WTC11 (cell line): ENCODE results near the gene PINK1. TPM values are rescaled to one million over a fixed set of nuclear protein-coding genes. Genes with fewer than 3 reads are reported as not detected.

Experiments used
- ATAC-seq: fragments of 200-7000 bp; cut with Tn5 transposase; 2 replicates; pipeline ENCODE4 v1.10.0; 2021; ENCODE audit warnings: mild to moderate bottlenecking, moderate library complexity
- CTCF ChIA-PET: fragments of 300-600 bp; sonication (Branson Sonifier 250); formaldehyde crosslinking; loops from one replicate; lab custom pipeline; 2021; ENCODE audit warnings: antibody characterized with exemption; lab: Charles Lee
- POLR2A ChIA-PET: fragments of 350-600 bp; sonication (Branson Sonifier 250); formaldehyde crosslinking; loops from one replicate; lab custom pipeline; 2021; ENCODE audit warnings: antibody characterized with exemption; lab: Charles Lee
- DNase-seq: peaks from one replicate; pipeline ENCODE4 v3.0.0; 2021; ENCODE audit warnings: low spot score
- H3K27ac Mint-ChIP-seq: 2 replicates; pipeline ENCODE4 v1.8.0; 2021; ENCODE audit warnings: mixed read lengths
- H3K27me3 Mint-ChIP-seq: 2 replicates; pipeline ENCODE4 v1.8.0; 2021; ENCODE audit warnings: low read depth, mild to moderate bottlenecking, moderate library complexity, mixed read lengths
- H3K36me3 Mint-ChIP-seq: 2 replicates; pipeline ENCODE4 v1.8.0; 2021; ENCODE audit warnings: mixed read lengths
- H3K4me1 Mint-ChIP-seq: 2 replicates; pipeline ENCODE4 v1.8.0; 2022; ENCODE audit warnings: mixed read lengths
- H3K4me3 Mint-ChIP-seq: 2 replicates; pipeline ENCODE4 v1.8.0; 2021; ENCODE audit warnings: mild to moderate bottlenecking, moderate library complexity, mixed read lengths
- H3K9me3 Mint-ChIP-seq: 2 replicates; pipeline ENCODE4 v1.8.0; 2021; ENCODE audit warnings: mixed read lengths
- AR ChIP-seq: fragments of 250-450 bp; sonication (Bioruptor Pico); IDR thresholded peaks from 2 replicates; pipeline ENCODE4 v1.9.0; 2021; ENCODE audit warnings: mild to moderate bottlenecking
- E2F1 ChIP-seq: sonication (generic); formaldehyde crosslinking; IDR thresholded peaks from 2 replicates; pipeline ENCODE4 v1.8.0; 2022; ENCODE audit warnings: mild to moderate bottlenecking, missing genetic modification reagents
- GTF2I ChIP-seq: fragments of 250-450 bp; sonication (Bioruptor Pico); conservative IDR thresholded peaks from 2 replicates; pipeline ENCODE4 v1.4.0; 2021; ENCODE audit warnings: mild to moderate bottlenecking
- KAT7 ChIP-seq: sonication (generic); formaldehyde crosslinking; IDR thresholded peaks from 2 replicates; pipeline ENCODE4 v1.8.1; 2023; ENCODE audit warnings: missing genetic modification reagents, mild to moderate bottlenecking, borderline replicate concordance
- MAX ChIP-seq: sonication (generic); formaldehyde crosslinking; IDR thresholded peaks from 2 replicates; pipeline ENCODE4 v1.8.0; 2022; ENCODE audit warnings: mild to moderate bottlenecking, missing genetic modification reagents
- MXD4 ChIP-seq: fragments of 250-450 bp; sonication (Bioruptor Pico); IDR thresholded peaks from 2 replicates; pipeline ENCODE4 v1.8.0; 2021; ENCODE audit warnings: mild to moderate bottlenecking, moderate library complexity, borderline replicate concordance
- RORB ChIP-seq: fragments of 250-450 bp; sonication (Bioruptor Pico); IDR thresholded peaks from 2 replicates; pipeline ENCODE4 v1.9.0; 2021; ENCODE audit warnings: mild to moderate bottlenecking
- USF1 ChIP-seq: sonication (generic); formaldehyde crosslinking; IDR thresholded peaks from 2 replicates; pipeline ENCODE4 v1.8.0; 2022; ENCODE audit warnings: mild to moderate bottlenecking, missing genetic modification reagents
- ZNF532 ChIP-seq: fragments of 250-450 bp; sonication (Bioruptor Pico); IDR thresholded peaks from 2 replicates; pipeline ENCODE4 v1.9.0; 2021; ENCODE audit warnings: mild to moderate bottlenecking, borderline replicate concordance
- ZSCAN18 ChIP-seq: fragments of 250-450 bp; sonication (Bioruptor Pico); IDR thresholded peaks from 2 replicates; pipeline ENCODE4 v2.1.2; 2022; ENCODE audit warnings: mild to moderate bottlenecking, moderate library complexity
- total RNA-seq: library from RNA; stranded (reverse); gene quantifications from 3 replicates; pipeline ENCODE4 v1.2.3, GENCODE V29; 2021
- TF ChIP-seq, protein P1 (sequence below): sonication (generic); formaldehyde crosslinking; IDR thresholded peaks from 2 replicates; pipeline ENCODE4 v1.8.0; 2023; ENCODE audit warnings: mild to moderate bottlenecking, missing genetic modification reagents
- TF ChIP-seq, protein P2 (sequence below): sonication (generic); formaldehyde crosslinking; IDR thresholded peaks from 2 replicates; pipeline ENCODE4 v1.8.1; 2023; ENCODE audit warnings: mild to moderate bottlenecking, moderate library complexity, missing genetic modification reagents
- TF ChIP-seq, protein P3 (sequence below): fragments of 200-600 bp; IDR thresholded peaks from 2 replicates; pipeline ENCODE4 v1.8.0; 2022; ENCODE audit warnings: antibody characterized with exemption

The PINK1 gene
- total RNA-seq, 1 experiment from 2014 or later = 47.7 TPM

GRCh38 chr1:20610970-20611369, 22.3 kb upstream of the PINK1 start (continued):
- TF ChIP-seq, protein P1, sequence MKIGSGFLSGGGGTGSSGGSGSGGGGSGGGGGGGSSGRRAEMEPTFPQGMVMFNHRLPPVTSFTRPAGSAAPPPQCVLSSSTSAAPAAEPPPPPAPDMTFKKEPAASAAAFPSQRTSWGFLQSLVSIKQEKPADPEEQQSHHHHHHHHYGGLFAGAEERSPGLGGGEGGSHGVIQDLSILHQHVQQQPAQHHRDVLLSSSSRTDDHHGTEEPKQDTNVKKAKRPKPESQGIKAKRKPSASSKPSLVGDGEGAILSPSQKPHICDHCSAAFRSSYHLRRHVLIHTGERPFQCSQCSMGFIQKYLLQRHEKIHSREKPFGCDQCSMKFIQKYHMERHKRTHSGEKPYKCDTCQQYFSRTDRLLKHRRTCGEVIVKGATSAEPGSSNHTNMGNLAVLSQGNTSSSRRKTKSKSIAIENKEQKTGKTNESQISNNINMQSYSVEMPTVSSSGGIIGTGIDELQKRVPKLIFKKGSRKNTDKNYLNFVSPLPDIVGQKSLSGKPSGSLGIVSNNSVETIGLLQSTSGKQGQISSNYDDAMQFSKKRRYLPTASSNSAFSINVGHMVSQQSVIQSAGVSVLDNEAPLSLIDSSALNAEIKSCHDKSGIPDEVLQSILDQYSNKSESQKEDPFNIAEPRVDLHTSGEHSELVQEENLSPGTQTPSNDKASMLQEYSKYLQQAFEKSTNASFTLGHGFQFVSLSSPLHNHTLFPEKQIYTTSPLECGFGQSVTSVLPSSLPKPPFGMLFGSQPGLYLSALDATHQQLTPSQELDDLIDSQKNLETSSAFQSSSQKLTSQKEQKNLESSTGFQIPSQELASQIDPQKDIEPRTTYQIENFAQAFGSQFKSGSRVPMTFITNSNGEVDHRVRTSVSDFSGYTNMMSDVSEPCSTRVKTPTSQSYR (CRISPR knock-in tag) = no peak
- TF ChIP-seq ZSCAN18 (no peak), MXD4 (CRISPR knock-in tag) (no peak), AR (CRISPR knock-in tag) (no peak), GTF2I (no peak)

- DNase-seq = no peak
- Mint-ChIP-seq H3K4me1 (peaks cover 37% of the 10 kb centered on the region), H3K36me3 (no peaks in the 10 kb centered on the region), H3K27me3 (no peaks in the 10 kb centered on the region), H3K4me3 (no peak overlapping the region), H3K27ac (no peak overlapping the region), H3K9me3 (no peaks in the 10 kb centered on the region)
- POLR2A ChIA-PET = no interaction called here
- CTCF ChIA-PET = interaction anchor here (0.6 to 2.9 kb wide), 3 partner anchors 22 to 399 kb away, joined by 3 to 11 read pairs (median 3); no protein-coding TSS in a partner anchor
- no peak for ATAC-seq
- TF ChIP-seq, protein P2, sequence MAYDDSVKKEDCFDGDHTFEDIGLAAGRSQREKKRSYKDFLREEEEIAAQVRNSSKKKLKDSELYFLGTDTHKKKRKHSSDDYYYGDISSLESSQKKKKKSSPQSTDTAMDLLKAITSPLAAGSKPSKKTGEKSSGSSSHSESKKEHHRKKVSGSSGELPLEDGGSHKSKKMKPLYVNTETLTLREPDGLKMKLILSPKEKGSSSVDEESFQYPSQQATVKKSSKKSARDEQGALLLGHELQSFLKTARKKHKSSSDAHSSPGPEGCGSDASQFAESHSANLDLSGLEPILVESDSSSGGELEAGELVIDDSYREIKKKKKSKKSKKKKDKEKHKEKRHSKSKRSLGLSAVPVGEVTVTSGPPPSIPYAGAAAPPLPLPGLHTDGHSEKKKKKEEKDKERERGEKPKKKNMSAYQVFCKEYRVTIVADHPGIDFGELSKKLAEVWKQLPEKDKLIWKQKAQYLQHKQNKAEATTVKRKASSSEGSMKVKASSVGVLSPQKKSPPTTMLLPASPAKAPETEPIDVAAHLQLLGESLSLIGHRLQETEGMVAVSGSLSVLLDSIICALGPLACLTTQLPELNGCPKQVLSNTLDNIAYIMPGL (CRISPR knock-in tag) = no peak
- TF ChIP-seq AR (CRISPR knock-in tag) (no peak), E2F1 (CRISPR knock-in tag) (no peak), RORB (no peak), KAT7 (0 out of 2 replicates have a peak, but pooled peaks have one; percentile 29), GTF2I (0 out of 2 replicates have a peak, but pooled peaks have one; percentile 13), ZNF532 (CRISPR knock-in tag) (no peak), USF1 (no peak), MAX (CRISPR knock-in tag) (no peak)
- TF ChIP-seq, protein P3, sequence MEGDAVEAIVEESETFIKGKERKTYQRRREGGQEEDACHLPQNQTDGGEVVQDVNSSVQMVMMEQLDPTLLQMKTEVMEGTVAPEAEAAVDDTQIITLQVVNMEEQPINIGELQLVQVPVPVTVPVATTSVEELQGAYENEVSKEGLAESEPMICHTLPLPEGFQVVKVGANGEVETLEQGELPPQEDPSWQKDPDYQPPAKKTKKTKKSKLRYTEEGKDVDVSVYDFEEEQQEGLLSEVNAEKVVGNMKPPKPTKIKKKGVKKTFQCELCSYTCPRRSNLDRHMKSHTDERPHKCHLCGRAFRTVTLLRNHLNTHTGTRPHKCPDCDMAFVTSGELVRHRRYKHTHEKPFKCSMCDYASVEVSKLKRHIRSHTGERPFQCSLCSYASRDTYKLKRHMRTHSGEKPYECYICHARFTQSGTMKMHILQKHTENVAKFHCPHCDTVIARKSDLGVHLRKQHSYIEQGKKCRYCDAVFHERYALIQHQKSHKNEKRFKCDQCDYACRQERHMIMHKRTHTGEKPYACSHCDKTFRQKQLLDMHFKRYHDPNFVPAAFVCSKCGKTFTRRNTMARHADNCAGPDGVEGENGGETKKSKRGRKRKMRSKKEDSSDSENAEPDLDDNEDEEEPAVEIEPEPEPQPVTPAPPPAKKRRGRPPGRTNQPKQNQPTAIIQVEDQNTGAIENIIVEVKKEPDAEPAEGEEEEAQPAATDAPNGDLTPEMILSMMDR = no peak
Observed at GRCh38 chr1:20611652-20612051, 21.6 kb upstream of the PINK1 start.
